Peyer's patch (tissue), 4 donors: Measurements from ENCODE around the gene LDOC1.
"Not testable (repeated sequence)": the region's sequence is repeated elsewhere in the genome, so short reads cannot be mapped to it uniquely, and the experiment has no call there.

Experiments used
- POLR2A ChIP-seq, 2 donors: fragments of 450-650 bp; IDR thresholded peaks; one replicate each; pipeline ENCODE4 v1.5.1; 2017; ENCODE audit warnings: antibody characterized with exemption in 2 of 2, mild to moderate bottlenecking in 2 of 2, moderate library complexity in 2 of 2
- TF ChIP-seq, protein P1 (sequence below), 6 experiments: fragments of 450-650 bp in 4 of 6; fragments of 200-600 bp in 2 of 6; sonication (generic) in 1 of 6; IDR thresholded peaks; one replicate each; pipeline ENCODE4 v1.5.1; 2017 to 2019; ENCODE audit warnings: antibody characterized with exemption in 6 of 6, mild to moderate bottlenecking in 3 of 6, moderate library complexity in 1 of 6

DNA sequence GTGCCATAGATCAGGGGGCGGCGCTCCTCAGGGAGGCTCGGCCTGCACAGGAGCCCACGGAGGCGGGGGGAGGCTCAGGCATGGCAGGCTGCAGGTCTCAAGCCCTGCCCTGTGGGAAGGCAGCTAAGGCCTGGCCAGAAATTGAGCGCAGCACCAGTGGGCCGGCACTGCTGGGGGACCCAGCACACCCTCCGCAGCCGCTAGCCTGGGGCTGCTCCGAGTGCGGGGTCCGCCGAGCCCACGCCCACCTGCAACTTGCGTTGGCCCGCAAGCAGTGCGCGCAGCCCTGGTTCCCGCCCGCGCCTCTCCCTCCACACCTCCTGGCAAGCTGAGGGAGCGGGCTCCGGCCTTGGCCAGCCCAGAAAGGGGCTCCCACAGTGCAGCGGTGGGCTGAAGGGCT, 11.6 kb upstream of the LDOC1 start:
- TF ChIP-seq, protein P1, sequence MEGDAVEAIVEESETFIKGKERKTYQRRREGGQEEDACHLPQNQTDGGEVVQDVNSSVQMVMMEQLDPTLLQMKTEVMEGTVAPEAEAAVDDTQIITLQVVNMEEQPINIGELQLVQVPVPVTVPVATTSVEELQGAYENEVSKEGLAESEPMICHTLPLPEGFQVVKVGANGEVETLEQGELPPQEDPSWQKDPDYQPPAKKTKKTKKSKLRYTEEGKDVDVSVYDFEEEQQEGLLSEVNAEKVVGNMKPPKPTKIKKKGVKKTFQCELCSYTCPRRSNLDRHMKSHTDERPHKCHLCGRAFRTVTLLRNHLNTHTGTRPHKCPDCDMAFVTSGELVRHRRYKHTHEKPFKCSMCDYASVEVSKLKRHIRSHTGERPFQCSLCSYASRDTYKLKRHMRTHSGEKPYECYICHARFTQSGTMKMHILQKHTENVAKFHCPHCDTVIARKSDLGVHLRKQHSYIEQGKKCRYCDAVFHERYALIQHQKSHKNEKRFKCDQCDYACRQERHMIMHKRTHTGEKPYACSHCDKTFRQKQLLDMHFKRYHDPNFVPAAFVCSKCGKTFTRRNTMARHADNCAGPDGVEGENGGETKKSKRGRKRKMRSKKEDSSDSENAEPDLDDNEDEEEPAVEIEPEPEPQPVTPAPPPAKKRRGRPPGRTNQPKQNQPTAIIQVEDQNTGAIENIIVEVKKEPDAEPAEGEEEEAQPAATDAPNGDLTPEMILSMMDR (IDR thresholded peaks at IDR 0.05): not testable (repeated sequence)
- TF ChIP-seq POLR2A (IDR thresholded peaks at IDR 0.05): not testable (repeated sequence)
